Right cardiac atrium (tissue), 5 donors: Measurements from ENCODE around the gene ADORA1. TPM values are rescaled to one million over a fixed set of nuclear protein-coding genes. Genes with fewer than 3 reads are reported as not detected.

Experiments
- ATAC-seq, 2 donors: fragments of 200-7000 bp; cut with Tn5 transposase; one replicate each; pipeline versions ENCODE4 v1.8.0 to v1.9.1; 2020; ENCODE audit warnings: moderate library complexity in 2 of 2, mild to moderate bottlenecking in 1 of 2
- DNase-seq, 3 donors: peaks; one replicate each; pipeline ENCODE4 v3.0.0-alpha.2; 2020
- H3K27ac ChIP-seq: one replicate; pipeline ENCODE4 v1.5.1; 2013; ENCODE audit warnings: mild to moderate bottlenecking, low read length, control low read depth, moderate library complexity
- H3K27me3 ChIP-seq: one replicate; pipeline ENCODE4 v1.6.1; 2013; ENCODE audit not compliant: control insufficient read depth, insufficient read depth
- H3K4me1 ChIP-seq: one replicate; pipeline ENCODE4 v1.6.1; 2013; ENCODE audit warnings: low read length; ENCODE audit not compliant: control insufficient read depth, insufficient read depth
- H3K4me3 ChIP-seq: one replicate; pipeline ENCODE4 v1.5.1; 2013; ENCODE audit warnings: low read length, control low read depth
- H3K9me3 ChIP-seq: one replicate; pipeline ENCODE4 v1.6.1; 2013; ENCODE audit warnings: low read length; ENCODE audit not compliant: control insufficient read depth
- WGBS: extraction: QIAGEN DNeasy Blood & Tissue Kit; methylation state at CpG from one replicate; pipeline ENCODE4 v1.1.7; 2013; 5-methylcytosine and 5-hydroxymethylcytosine counted together
- intact Hi-C, 4 donors: fragments of 100-400 bp; cut with DNase I; formaldehyde crosslinking; loops; one replicate each; pipeline versions ENCODE4 v1.11.0 to v1.14.0; 2022 to 2023
- polyA plus RNA-seq: library from polyadenylated mRNA; stranded (reverse); fragments of 200-250 nt; gene quantifications from one replicate; pipeline ENCODE4 v1.2.3, GENCODE V29; 2013
- total RNA-seq, 4 donors: library from RNA; stranded (reverse); fragmentation: NEBNext Ultra II Directional; extraction: Animal tissue kit (Norgen Biotek cat#: 25700); gene quantifications; one replicate each; pipeline ENCODE4 v1.2.1, GENCODE V29; 2021
- donor health status: healthy with polysubstance abuse.
- donor health status: DM: no; HTN: yes; CAD: no.
- donor health status: DM: no; HTN: no; CAD: no.
- donor health status: DM: no; HTN: yes; CAD: no; lungs with severe emphysema.
- donor health status: DM: yes; HTN: yes; CAD: no.

ADORA1 gene
- total and polyA plus RNA-seq, 5 donors = 14.8 to 32.9 (median 23.5) TPM

DNA sequence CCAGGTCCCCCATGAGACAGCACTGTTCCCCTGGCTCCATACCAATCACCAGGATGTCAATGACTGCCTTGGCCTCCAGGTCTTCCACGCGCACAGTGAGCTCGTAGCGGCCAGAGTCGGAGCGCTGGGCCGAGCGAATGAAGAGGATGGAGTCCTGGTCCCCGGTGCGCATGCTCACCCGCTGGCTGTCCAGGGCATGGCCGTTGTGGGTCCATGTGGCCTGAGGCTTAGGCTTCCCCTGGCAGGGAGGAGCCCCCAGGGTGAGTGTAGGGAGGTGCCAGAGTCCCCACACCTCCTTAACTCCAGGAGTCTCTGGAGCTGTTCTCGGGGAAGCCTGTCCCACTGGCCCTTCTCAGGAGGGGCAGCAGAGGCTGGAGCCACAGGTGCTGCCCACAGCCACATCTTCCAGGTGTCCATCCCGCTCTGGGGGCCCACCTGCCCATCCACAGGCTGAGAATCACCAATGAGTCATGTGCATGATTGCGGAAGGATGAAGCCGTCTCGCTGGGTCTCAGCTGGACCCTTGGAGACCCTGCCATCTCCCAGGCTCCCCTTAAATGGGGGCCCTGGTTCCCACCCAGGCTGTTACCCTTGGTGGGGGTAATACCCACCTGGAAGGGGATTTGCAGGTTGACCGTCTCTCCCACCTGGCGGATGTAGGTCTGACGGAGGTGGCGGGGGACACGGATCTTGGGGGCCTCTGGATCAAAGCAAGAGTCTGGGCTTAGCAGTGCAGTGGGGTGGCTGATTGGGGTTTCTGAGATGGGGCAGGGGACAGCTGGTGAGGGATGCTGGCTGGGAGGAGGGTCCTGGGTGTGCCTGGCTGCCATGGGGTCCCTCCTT lies 44.0 kb downstream of the ADORA1 start:
- WGBS = 93% methylated on average over 22 of the region's 22 CpGs
- DNase-seq = no peak

DNA sequence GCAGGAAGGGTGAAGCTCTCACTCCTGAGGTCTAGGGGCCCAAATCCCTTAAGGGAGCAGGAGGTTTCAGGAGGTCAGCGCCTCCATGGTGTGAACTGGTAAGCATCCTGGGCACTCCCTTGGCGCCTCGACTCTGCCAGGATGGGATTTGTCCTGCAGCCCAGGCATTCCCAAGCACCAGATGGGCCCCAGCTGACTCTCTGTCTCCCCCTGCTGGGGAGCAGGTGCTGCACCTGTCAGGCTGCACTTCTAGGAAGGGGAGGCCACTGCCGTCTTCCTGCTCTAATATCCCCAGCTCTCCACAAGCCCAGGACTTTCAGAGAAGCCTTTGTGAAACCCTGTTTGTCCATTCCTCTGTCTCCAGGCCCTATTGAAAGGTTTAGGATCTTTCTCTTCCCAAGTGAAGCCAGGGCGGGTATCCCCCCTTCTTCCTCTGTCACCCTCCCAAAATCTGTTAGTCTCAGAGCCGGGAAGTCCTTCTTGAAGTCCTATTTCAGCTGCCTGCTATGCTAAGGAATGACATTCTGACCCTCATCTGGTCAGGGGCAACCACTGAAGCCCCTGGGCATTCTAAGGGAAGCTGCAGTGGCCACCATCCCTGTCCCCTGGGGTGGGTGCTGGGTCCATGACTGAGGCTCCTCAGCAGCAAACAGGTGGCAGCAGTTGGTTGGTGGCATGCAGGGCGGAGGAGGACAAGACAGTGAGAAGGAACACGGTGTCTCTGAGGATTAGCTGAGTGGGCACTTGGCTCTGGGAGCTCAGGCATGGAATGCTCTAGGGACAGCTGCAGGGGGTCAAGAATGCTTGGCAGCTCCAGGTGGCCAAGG lies 44.9 kb downstream of the ADORA1 start:
- Histone ChIP-seq H3K27ac (no peak overlapping the region), H3K9me3 (no peaks in the 10 kb centered on the region), H3K4me3 (no peak overlapping the region), H3K4me1 (peaks cover 6% of the 10 kb centered on the region), H3K27me3 (no peaks in the 10 kb centered on the region)
- ATAC-seq (peak; percentile 36 to 57), DNase-seq (peak; percentile 44 to 84 (median 72))
- WGBS = 49% methylated on average over 8 of the region's 8 CpGs
- intact Hi-C loops = loop anchor here in 2 of 4 donors (5.0 kb wide), 3 partner anchors 50 to 135 kb away; no protein-coding TSS in a partner anchor

More for the DNA sequence above, 44.0 kb downstream of the ADORA1 start:
- H3K27ac ChIP-seq = no peak overlapping the region
- no peak for ATAC-seq
- peaks cover 6% of the 10 kb centered on the region for H3K4me1 ChIP-seq
- intact Hi-C loops = loop anchor here in 2 of 4 donors (5.0 kb wide), 3 partner anchors 49 to 134 kb away; no protein-coding TSS in a partner anchor
- H3K27me3 ChIP-seq = no peaks in the 10 kb centered on the region
- no peak overlapping the region for H3K4me3 ChIP-seq
- H3K9me3 ChIP-seq = no peaks in the 10 kb centered on the region

GRCh38 chr1:203173011-203173555 lies 45.6 kb downstream of the ADORA1 start:
- DNase-seq (no peak), ATAC-seq (no peak)
- H3K4me1 ChIP-seq = peaks cover 6% of the 10 kb centered on the region
- H3K27me3 ChIP-seq = no peaks in the 10 kb centered on the region
- intact Hi-C loops = loop anchor here in 2 of 4 donors (5.0 kb wide), 3 partner anchors 51 to 136 kb away; no protein-coding TSS in a partner anchor
- no peak overlapping the region for H3K4me3 ChIP-seq
- H3K9me3 ChIP-seq = no peaks in the 10 kb centered on the region
- no peak overlapping the region for H3K27ac ChIP-seq
- 75% methylated on average over 2 of the region's 2 CpGs for WGBS

GRCh38 chr1:203173566-203173965 lies 46.0 kb downstream of the ADORA1 start:
- ATAC-seq (no peak), DNase-seq (no peak)
- Histone ChIP-seq H3K27ac (no peak overlapping the region), H3K4me3 (no peak overlapping the region), H3K4me1 (peaks cover 6% of the 10 kb centered on the region), H3K27me3 (no peaks in the 10 kb centered on the region), H3K9me3 (no peaks in the 10 kb centered on the region)
- intact Hi-C loops = loop anchor here in 2 of 4 donors (5.0 kb wide), 3 partner anchors 51 to 136 kb away; no protein-coding TSS in a partner anchor
- 87% methylated on average over 5 of the region's 5 CpGs for WGBS

GRCh38 chr1:203174324-203174985 lies 46.9 kb downstream of the ADORA1 start:
- intact Hi-C loops = loop anchor here in 2 of 4 donors (5.0 kb wide), 3 partner anchors 52 to 137 kb away; no protein-coding TSS in a partner anchor
- no peak for DNase-seq
- H3K4me3 ChIP-seq = no peak overlapping the region

GRCh38 chr1:203175237-203175826 lies 47.8 kb downstream of the ADORA1 start, which contains the start of gene MYBPH:
MYBPH (minus strand) TSS chr1:203175826; CDS start chr1:203175755, 71 bp downstream.
- 72% methylated on average over 5 of the region's 5 CpGs for WGBS
- Histone ChIP-seq H3K27me3 (no peaks in the 10 kb centered on the region), H3K4me1 (peaks cover 6% of the 10 kb centered on the region), H3K9me3 (no peaks in the 10 kb centered on the region), H3K27ac (no peak within 1 kb of the TSS), H3K4me3 (no peak within 1 kb of the TSS)
- intact Hi-C loops = no loop called here
- DNase-seq (no peak), ATAC-seq (no peak)

More at GRCh38 chr1:203174324-203174985, 46.9 kb downstream of the ADORA1 start:
- Histone ChIP-seq H3K9me3 (no peaks in the 10 kb centered on the region), H3K27ac (no peak overlapping the region), H3K27me3 (no peaks in the 10 kb centered on the region), H3K4me1 (peaks cover 6% of the 10 kb centered on the region)
- no peak for ATAC-seq
- whole genome bisulfite sequencing = 85% methylated on average over 12 of the region's 12 CpGs

DNA sequence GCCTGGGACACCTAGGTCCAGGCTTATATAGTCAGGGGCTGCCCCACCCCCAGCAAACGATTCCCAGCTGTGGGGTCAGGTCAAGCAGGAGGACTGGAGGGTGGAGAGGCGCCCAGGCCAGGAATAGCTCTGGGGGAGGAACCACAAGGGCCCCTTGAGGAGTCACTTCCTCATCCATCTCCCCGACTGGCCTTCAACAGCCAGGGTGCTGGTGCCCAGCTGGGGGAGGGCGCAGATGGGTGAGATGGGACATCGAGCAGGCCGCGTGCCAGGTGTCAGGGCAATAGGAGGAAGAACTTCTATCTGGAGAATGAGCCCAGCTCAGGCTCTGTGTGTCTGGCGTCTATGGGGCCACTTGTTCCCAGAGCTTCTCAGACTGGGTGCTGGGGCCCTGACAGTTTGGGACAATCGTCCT lies 48.3 kb downstream of the ADORA1 start:
- no peaks in the 10 kb centered on the region for H3K9me3 ChIP-seq
- no peak overlapping the region for H3K4me3 ChIP-seq
- no peak overlapping the region for H3K27ac ChIP-seq
- DNase-seq (peak in 2 of 3 donors; percentile 74 to 82), ATAC-seq (peak in 1 of 2 donors; percentile 60)
- WGBS = 52% methylated on average over 9 of the region's 9 CpGs
- H3K27me3 ChIP-seq = no peaks in the 10 kb centered on the region
- H3K4me1 ChIP-seq = peaks cover 6% of the 10 kb centered on the region
- intact Hi-C loops = no loop called here

DNA sequence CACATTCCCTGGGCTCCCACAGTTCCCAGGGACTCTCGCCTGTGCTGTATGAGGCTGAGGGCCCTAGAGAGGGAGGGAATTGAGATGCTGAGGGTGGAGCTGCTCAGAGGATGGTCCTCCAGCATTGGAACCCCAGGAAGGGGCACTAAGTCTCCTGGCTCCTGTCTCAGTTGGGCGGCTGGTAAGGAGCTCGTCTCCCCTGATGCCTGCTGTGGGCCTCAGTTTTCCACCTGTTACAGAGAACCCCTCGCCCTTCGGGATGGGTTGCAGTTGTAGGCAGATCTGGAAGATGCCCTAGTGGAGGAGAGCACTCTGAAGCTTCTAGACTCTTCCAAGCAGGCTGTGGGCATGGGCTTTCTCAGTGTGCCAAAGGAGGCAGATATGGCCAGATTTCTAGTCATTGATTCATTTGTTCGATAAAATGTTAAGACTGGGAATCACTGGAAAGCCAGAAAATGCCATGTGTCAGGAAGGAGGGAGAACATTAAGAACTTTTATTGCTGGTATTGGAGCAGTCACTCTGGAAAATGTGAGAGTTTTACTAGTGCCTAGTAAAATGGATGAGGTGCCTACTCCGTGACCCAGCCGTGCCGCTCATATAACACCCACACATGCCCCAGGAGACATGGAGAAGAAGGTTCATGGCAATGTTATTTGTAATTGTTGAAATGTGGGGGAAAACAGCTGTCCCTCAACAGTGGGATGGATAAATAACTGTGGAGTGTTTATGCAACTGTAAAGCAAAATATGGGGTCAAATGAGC lies 48.9 kb downstream of the ADORA1 start:
- intact Hi-C loops = no loop called here
- Histone ChIP-seq H3K27ac (no peak overlapping the region), H3K27me3 (no peaks in the 10 kb centered on the region), H3K4me3 (no peak overlapping the region), H3K9me3 (no peaks in the 10 kb centered on the region), H3K4me1 (peaks cover 6% of the 10 kb centered on the region)
- no peak for ATAC-seq
- WGBS = 93% methylated on average over 9 of the region's 9 CpGs
- no peak for DNase-seq

DNA sequence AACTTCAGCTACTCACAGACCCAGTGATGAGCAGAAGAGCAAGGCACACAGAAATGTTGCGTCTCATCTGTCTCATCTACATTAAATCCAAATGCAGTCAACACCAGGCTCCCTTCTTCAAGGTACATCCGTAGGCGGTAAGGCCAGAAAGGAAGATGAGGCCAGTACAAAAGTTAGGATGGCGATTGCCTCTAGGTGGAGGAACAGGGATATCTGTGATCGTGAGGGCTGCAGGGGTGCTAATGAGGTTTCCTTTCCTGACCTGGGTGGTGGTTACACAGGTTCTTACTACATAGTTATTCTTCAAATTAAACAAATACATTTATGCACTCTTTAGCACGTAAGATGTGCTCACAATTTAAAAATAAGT lies 49.5 kb downstream of the ADORA1 start:
- Histone ChIP-seq H3K4me1 (peaks cover 6% of the 10 kb centered on the region), H3K9me3 (no peaks in the 10 kb centered on the region), H3K27ac (no peak overlapping the region), H3K27me3 (no peaks in the 10 kb centered on the region), H3K4me3 (no peak overlapping the region)
- DNase-seq (no peak), ATAC-seq (no peak)
- intact Hi-C loops = no loop called here
- WGBS = 90% methylated on average over 6 of the region's 6 CpGs
